Central memory CD8-positive, alpha-beta T cell (primary cell): ENCODE results near the gene FLCN.

Experiments used
- ATAC-seq: fragments of 150-1000 bp; cut with Tn5 transposase; replicated peaks from 2 replicates; pipeline ENCODE4 v1.10.0; 2022; ENCODE audit warnings: mild to moderate bottlenecking, moderate FRiP score, moderate number of reproducible peaks; ENCODE audit not compliant: poor library complexity, severe bottlenecking; ENCODE audit errors: extremely low read depth
- DNase-seq, 2 donors: peaks; one replicate each; pipeline ENCODE4 v3.0.0; 2021; ENCODE audit warnings: low spot score in 2 of 2
- H3K27ac Mint-ChIP-seq: one replicate; pipeline ENCODE4 v1.8.0; 2022; ENCODE audit warnings: low read depth, mild to moderate bottlenecking, moderate library complexity, mixed read lengths
- H3K27me3 Mint-ChIP-seq: one replicate; pipeline ENCODE4 v1.8.0; 2022; ENCODE audit warnings: mixed read lengths
- H3K36me3 Mint-ChIP-seq: one replicate; pipeline ENCODE4 v1.8.0; 2022; ENCODE audit warnings: mild to moderate bottlenecking, moderate library complexity, mixed read lengths; ENCODE audit not compliant: insufficient read depth
- H3K4me1 Mint-ChIP-seq: one replicate; pipeline ENCODE4 v1.8.0; 2022; ENCODE audit warnings: mixed read lengths
- H3K4me3 Mint-ChIP-seq: one replicate; pipeline ENCODE4 v1.8.0; 2022; ENCODE audit warnings: mild to moderate bottlenecking, moderate library complexity, mixed read lengths
- H3K9me3 Mint-ChIP-seq: one replicate; pipeline ENCODE4 v1.8.0; 2022; ENCODE audit warnings: mixed read lengths

Gene FLCN

DNA sequence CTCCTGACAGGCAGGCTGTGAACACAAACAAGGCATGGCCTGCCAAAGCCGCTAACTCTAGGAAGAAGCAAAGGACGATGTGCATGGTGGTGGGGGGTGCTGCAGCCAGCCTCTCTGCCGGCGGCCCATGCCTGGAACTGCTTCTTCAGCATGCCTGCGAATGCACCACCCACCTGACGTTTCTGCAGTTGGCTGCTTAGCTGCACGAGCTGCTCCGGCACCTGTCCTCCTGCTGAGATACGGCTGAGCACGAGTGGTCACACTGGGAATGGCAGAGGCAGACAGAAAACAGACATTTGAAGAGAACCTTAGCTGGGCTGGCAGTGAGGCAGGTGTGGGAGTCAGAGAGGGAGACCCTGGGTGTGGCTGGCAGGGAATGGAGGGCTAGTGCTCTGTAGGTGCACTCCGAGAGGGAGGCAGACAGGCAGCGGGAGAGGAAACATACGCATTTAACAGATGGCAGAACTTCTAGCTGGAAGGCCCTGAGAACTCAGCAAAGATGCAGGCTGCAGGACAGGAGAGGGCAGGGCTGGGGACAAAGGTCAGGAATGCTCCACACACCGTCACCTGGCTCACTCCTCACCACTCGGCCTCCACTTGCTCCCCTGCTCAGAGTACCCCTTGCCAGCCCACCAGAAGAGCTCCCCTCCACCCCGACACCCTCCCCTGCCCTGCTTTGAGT is 5.2 kb downstream of the FLCN start:
- ATAC-seq, result no peak
- H3K36me3 Mint-ChIP-seq, result peaks cover 21% of the 10 kb centered on the region

DNA sequence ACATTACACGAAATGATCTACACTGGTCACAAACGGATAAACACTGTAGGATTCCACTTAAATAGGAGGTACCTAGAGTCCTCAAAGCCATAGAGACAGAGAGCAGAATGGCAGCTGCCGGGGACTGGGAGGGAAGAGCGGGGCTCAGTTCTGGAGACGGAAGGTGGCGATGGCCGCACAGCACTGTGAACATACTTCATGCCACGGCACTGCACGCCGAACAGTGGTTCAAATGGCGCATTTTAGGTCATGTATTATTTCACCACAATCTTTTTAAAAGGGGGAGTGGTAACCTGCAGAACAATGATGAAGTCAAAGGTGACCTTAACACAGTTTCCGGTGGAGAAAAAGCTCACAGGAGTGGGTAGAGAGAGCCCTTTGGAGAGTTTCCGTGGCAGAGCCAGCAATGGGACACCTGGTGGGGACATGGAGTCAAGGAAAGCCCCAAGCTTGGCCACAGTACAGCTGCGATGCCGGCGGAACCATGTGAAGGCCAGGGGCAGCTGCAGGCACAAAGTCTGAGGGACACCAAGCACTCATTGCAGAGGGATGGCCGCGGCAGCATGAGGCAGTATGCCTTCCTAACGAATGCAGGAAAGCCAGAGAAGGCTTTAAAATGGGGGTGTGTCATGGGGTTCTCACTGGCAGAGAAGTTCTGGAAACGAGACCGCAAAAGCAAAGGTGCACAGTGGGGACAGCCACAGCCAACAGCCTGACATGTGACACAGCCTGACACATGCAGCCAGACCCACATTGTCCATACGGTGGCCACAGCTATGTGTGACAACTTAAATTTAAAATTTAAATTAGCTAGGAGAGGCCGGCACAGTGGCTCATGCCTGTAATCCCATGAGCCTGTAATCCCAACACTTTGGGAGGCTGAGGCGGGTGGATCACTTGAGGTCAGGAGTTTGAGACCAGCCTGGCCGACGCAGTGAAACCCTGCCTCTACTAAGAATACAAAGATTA is 7.3 kb downstream of the FLCN start:
- DNase-seq (no peak), ATAC-seq (no peak)
- Mint-ChIP-seq H3K27ac (peak overlapping the region; percentile 71), H3K4me1 (peaks cover 5% of the 10 kb centered on the region), H3K27me3 (no peaks in the 10 kb centered on the region), H3K4me3 (no peak overlapping the region), H3K9me3 (no peaks in the 10 kb centered on the region), H3K36me3 (peaks cover 32% of the 10 kb centered on the region)

More for the DNA sequence above, 5.2 kb downstream of the FLCN start:
- Mint-ChIP-seq H3K4me1 (peaks cover 23% of the 10 kb centered on the region), H3K27me3 (no peaks in the 10 kb centered on the region), H3K4me3 (no peak overlapping the region), H3K9me3 (no peaks in the 10 kb centered on the region), H3K27ac (peak overlapping the region; percentile 78)
- no peak for DNase-seq

DNA sequence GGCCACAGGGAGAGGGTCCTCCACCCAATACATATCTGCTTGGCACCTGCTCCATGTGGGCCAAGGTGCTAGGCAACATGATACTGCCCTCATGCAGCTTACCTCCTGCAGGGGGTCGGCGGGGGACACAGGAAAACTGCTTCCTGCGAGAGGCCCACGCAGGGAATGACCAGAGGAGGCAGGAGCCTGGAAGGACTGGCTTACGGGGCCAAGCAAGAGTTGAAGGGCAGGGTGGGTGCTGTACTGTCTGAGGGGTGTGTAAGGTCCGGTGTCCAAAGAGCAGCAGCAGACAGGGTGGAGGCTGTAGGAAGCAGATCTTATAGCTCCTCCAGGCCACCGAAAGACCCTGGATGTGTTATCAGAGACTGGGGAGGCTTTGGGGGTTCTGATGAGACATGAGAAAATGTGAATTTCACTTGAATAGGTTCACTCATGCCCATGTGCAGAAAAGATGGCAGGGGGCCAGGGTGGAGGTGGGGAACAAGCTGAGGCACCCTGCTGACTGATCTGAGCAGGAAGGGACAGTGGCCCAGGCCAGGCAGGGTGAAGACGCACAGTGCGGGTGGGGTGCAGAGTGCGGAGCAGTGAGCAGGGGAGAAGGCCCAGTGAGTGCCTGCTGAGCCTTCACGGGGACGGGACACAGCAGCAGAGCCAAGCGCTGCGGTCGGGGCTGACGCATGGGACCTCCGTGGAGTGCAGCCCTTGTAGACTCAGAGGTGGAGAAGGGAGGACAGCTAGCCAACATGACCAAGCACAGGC is 8.3 kb downstream of the FLCN start:
- no peak overlapping the region for H3K4me3 Mint-ChIP-seq
- DNase-seq, result no peak
- H3K4me1 Mint-ChIP-seq, result peaks cover 5% of the 10 kb centered on the region
- peak overlapping the region; percentile 71 for H3K27ac Mint-ChIP-seq
- H3K9me3 Mint-ChIP-seq, result no peaks in the 10 kb centered on the region
- ATAC-seq, result no peak
- peaks cover 38% of the 10 kb centered on the region for H3K36me3 Mint-ChIP-seq
- no peaks in the 10 kb centered on the region for H3K27me3 Mint-ChIP-seq

DNA sequence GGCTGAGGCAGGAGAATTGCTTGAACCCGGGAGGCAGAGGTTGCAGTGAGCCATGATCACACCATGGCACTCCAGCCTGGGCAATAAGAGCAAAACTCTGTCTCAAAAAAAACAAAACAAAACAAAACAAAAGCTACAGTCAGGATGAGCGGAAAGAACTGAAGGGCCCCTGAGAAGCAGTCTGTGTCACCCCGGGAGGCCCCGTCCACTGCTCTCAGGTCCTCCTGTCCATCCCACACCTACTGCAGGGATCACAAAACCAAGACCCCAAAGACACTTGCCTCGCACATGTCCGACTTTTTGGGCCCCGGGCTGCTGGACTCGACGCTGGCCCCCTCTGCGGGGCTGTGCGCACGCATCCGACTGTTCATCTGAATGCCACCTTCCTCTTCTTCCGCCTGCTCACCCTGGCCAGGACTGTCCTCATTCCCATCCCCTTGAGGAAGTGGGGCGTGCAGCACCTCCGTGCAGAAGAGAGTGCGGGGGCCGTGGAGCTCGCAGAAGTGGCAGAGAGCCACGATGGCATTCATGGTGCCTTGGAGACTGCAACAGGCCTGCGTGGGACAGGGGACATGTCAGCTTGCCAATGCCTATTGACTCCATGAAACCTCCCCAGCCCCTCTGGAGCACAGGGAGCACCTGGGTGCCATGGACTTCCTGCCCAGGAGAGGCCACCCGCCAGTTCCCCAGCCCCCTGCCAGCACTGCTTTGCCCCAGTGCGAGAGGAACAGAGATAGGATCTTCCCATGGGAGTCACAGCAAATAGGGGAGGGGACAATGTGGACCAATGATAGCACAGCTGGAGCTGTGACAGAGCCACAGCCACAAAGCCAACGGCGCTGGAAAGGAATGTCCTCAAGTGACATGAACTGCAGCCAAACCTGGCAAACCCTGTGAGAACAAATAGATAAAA is 9.1 kb downstream of the FLCN start:
- H3K27me3 Mint-ChIP-seq, result no peaks in the 10 kb centered on the region
- H3K4me1 Mint-ChIP-seq, result peaks cover 5% of the 10 kb centered on the region
- peak overlapping the region; percentile 71 for H3K27ac Mint-ChIP-seq
- H3K36me3 Mint-ChIP-seq, result peaks cover 44% of the 10 kb centered on the region
- DNase-seq (no peak), ATAC-seq (no peak)
- H3K4me3 Mint-ChIP-seq, result no peak overlapping the region
- H3K9me3 Mint-ChIP-seq, result no peaks in the 10 kb centered on the region

- ATAC-seq, result no peak
- no peaks in the 10 kb centered on the region for H3K9me3 Mint-ChIP-seq
These were observed 10.3 kb downstream of the FLCN start for GRCh38 chr17:17226451-17227265.

DNA sequence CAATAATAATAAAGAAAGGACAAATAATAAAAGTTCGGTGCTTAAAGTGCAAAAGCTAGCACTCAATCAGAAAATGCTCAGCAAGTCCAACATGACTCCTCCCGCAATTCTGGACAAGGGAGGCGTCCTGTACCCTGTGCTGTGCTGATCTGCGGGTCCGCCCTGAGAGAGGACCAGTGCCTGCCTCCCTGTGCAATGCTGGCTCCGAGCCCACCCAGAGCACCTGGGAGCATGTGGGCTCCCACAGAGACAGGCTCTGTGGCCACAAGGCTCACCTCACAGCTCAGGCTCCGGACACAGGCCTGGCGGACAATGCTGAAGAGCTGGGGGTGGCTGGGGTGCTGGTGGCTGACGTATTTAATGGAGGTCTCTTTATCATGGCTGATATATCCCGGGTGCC is 11.1 kb downstream of the FLCN start:
- Mint-ChIP-seq H3K36me3 (peaks cover 48% of the 10 kb centered on the region), H3K4me1 (peaks cover 5% of the 10 kb centered on the region)

More at GRCh38 chr17:17226451-17227265, 10.3 kb downstream of the FLCN start:
- Mint-ChIP-seq H3K27ac (no peak overlapping the region), H3K36me3 (peaks cover 46% of the 10 kb centered on the region), H3K4me1 (peaks cover 5% of the 10 kb centered on the region), H3K27me3 (no peaks in the 10 kb centered on the region), H3K4me3 (no peak overlapping the region)
- no peak for DNase-seq

GRCh38 chr17:17224137-17224536 is 12.8 kb downstream of the FLCN start:
- H3K9me3 Mint-ChIP-seq, result no peaks in the 10 kb centered on the region
- no peak overlapping the region for H3K4me3 Mint-ChIP-seq
- no peak overlapping the region for H3K27ac Mint-ChIP-seq
- ATAC-seq, result no peak
- peaks cover 42% of the 10 kb centered on the region for H3K36me3 Mint-ChIP-seq
- peaks cover 5% of the 10 kb centered on the region for H3K4me1 Mint-ChIP-seq
- H3K27me3 Mint-ChIP-seq, result no peaks in the 10 kb centered on the region
- no peak for DNase-seq

More for the DNA sequence above, 11.1 kb downstream of the FLCN start:
- H3K27ac Mint-ChIP-seq, result no peak overlapping the region
- H3K9me3 Mint-ChIP-seq, result no peaks in the 10 kb centered on the region
- ATAC-seq (no peak), DNase-seq (no peak)
- no peaks in the 10 kb centered on the region for H3K27me3 Mint-ChIP-seq
- H3K4me3 Mint-ChIP-seq, result no peak overlapping the region

- H3K9me3 Mint-ChIP-seq, result no peaks in the 10 kb centered on the region
- peaks cover 42% of the 10 kb centered on the region for H3K36me3 Mint-ChIP-seq
- H3K4me1 Mint-ChIP-seq, result peaks cover 4% of the 10 kb centered on the region
- no peak overlapping the region for H3K27ac Mint-ChIP-seq
- ATAC-seq, result no peak
- DNase-seq, result no peak
- H3K4me3 Mint-ChIP-seq, result no peak overlapping the region
- no peaks in the 10 kb centered on the region for H3K27me3 Mint-ChIP-seq
These were observed 13.2 kb downstream of the FLCN start for GRCh38 chr17:17223736-17224135.

- ATAC-seq (no peak), DNase-seq (no peak)
- Mint-ChIP-seq H3K9me3 (no peaks in the 10 kb centered on the region), H3K4me1 (no peaks in the 10 kb centered on the region), H3K4me3 (no peak overlapping the region), H3K27ac (no peak overlapping the region), H3K27me3 (no peaks in the 10 kb centered on the region), H3K36me3 (peaks cover 53% of the 10 kb centered on the region)
These were observed 15.6 kb downstream of the FLCN start for GRCh38 chr17:17221329-17221728.

GRCh38 chr17:17220529-17220928 is 16.4 kb downstream of the FLCN start:
- H3K9me3 Mint-ChIP-seq, result no peaks in the 10 kb centered on the region
- H3K36me3 Mint-ChIP-seq, result peaks cover 49% of the 10 kb centered on the region
- no peak overlapping the region for H3K4me3 Mint-ChIP-seq
- H3K27me3 Mint-ChIP-seq, result no peaks in the 10 kb centered on the region
- no peak for ATAC-seq
- no peaks in the 10 kb centered on the region for H3K4me1 Mint-ChIP-seq
- no peak for DNase-seq
- H3K27ac Mint-ChIP-seq, result no peak overlapping the region

GRCh38 chr17:17217995-17218394 is 19.0 kb downstream of the FLCN start:
- Mint-ChIP-seq H3K4me3 (no peak overlapping the region), H3K9me3 (no peaks in the 10 kb centered on the region), H3K36me3 (peaks cover 32% of the 10 kb centered on the region), H3K27ac (no peak overlapping the region), H3K4me1 (no peaks in the 10 kb centered on the region), H3K27me3 (no peaks in the 10 kb centered on the region)
- no peak for DNase-seq
- ATAC-seq, result no peak
